Nephron (organoid): ENCODE data around the gene GSTT4.
"Not testable (repeated sequence)": the region's sequence is repeated elsewhere in the genome, so short reads cannot be mapped to it uniquely, and the experiment has no call there.

Experiments used
- H3K27ac Mint-ChIP-seq, 3 experiments: 2 replicates each; pipeline ENCODE4 v1.8.0; 2020; ENCODE audit warnings: mixed read lengths in 3 of 3, mild to moderate bottlenecking in 2 of 3, moderate library complexity in 1 of 3
- H3K27me3 Mint-ChIP-seq: 2 replicates; pipeline ENCODE4 v1.8.0; 2021; ENCODE audit warnings: low read depth, mild to moderate bottlenecking, moderate library complexity, mixed read lengths
- H3K36me3 Mint-ChIP-seq: 2 replicates; pipeline ENCODE4 v1.8.0; 2020; ENCODE audit warnings: low read depth, mixed read lengths
- H3K4me1 Mint-ChIP-seq: 2 replicates; pipeline ENCODE4 v1.8.0; 2020; ENCODE audit warnings: mixed read lengths
- H3K4me3 Mint-ChIP-seq, 3 experiments: 2 replicates each; pipeline ENCODE4 v1.8.0; 2020; ENCODE audit warnings: mild to moderate bottlenecking in 3 of 3, mixed read lengths in 3 of 3, moderate library complexity in 2 of 3
- H3K9me3 Mint-ChIP-seq: 2 replicates; pipeline ENCODE4 v1.8.0; 2020; ENCODE audit warnings: mixed read lengths
- TF ChIP-seq, protein P1 (sequence below), 3 experiments: fragments of 200-600 bp; sonication (generic); IDR thresholded peaks; one replicate each; pipeline ENCODE4 v1.5.0; 2021; ENCODE audit warnings: antibody characterized with exemption in 3 of 3; ENCODE audit not compliant: unreplicated experiment in 3 of 3

The GSTT4 gene

DNA sequence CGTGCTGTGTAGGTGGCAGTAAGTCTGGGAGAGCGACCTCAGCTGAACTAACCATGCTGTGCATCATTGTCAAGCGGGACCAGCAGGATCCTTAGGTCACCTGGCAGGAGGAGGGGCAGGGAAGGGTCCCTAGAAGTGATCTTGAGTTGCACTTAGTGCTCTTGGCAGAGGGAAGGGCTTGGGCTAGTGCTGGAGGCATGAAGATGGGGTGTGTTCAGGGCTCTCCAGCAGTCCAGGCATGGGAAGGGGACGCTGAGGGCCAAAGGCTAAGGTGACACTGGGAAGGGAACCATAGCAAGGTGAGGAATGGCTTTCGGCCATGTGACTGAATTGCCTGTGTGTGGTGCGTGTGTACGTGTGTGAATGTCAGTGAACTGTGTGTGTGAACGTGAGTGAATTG lies 19.2 kb downstream of the GSTT4 start:
- H3K36me3 Mint-ChIP-seq, H3K27me3 Mint-ChIP-seq, H3K9me3 Mint-ChIP-seq, H3K4me1 Mint-ChIP-seq, H3K4me3 Mint-ChIP-seq, H3K27ac Mint-ChIP-seq: not testable (repeated sequence)

DNA sequence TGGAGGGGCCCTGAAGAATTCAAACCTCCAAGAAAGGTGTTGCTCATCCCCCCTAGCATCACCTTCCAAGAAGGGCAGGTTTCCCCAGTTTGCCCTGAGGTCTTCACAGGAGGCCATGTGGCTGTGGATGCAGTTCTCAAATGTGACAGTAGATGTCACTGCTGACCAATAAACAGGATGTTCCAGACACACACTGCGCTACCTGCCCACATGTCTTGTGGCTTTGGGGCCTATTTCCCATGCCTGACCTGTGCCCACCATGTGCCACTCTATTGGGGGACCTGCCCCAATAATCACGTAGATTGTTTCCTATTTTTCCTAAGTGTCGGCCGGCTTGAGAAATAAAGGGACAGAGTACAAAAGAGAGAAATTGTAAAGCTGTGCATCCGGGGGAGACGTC lies 20.8 kb downstream of the GSTT4 start:
- H3K36me3 Mint-ChIP-seq: no peaks in the 10 kb centered on the region
- H3K27ac Mint-ChIP-seq: no peak overlapping the region
- H3K4me1 Mint-ChIP-seq: no peaks in the 10 kb centered on the region
- H3K4me3 Mint-ChIP-seq: no peak overlapping the region
- no peaks in the 10 kb centered on the region for H3K9me3 Mint-ChIP-seq
- H3K27me3 Mint-ChIP-seq: no peaks in the 10 kb centered on the region
- TF ChIP-seq, protein P1, sequence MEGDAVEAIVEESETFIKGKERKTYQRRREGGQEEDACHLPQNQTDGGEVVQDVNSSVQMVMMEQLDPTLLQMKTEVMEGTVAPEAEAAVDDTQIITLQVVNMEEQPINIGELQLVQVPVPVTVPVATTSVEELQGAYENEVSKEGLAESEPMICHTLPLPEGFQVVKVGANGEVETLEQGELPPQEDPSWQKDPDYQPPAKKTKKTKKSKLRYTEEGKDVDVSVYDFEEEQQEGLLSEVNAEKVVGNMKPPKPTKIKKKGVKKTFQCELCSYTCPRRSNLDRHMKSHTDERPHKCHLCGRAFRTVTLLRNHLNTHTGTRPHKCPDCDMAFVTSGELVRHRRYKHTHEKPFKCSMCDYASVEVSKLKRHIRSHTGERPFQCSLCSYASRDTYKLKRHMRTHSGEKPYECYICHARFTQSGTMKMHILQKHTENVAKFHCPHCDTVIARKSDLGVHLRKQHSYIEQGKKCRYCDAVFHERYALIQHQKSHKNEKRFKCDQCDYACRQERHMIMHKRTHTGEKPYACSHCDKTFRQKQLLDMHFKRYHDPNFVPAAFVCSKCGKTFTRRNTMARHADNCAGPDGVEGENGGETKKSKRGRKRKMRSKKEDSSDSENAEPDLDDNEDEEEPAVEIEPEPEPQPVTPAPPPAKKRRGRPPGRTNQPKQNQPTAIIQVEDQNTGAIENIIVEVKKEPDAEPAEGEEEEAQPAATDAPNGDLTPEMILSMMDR (IDR thresholded peaks at IDR 0.05; ENCODE audit: unreplicated experiment in 3 of 3): no peak

DNA sequence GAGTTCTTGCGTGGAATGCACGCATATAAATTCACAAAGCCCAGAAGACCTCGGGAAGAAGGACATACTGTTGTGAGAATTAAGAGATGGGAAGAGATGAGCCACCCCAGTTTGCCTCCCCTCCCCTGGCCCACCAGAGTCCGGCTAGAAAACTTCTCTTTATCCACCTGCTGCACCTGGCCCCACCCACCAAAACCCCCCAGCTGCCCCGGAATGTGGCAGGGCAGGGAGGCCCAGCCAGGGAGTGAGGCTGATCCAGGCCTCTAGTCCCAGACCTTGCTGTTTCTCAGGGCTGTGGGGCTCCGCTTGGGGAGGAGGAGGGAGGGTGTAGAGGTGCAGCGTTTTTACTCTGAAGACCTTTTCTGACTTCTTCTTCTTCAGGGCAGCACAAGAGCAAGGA lies 24.7 kb downstream of the GSTT4 start:
- H3K27me3 Mint-ChIP-seq, H3K36me3 Mint-ChIP-seq, H3K27ac Mint-ChIP-seq, H3K9me3 Mint-ChIP-seq, H3K4me3 Mint-ChIP-seq, H3K4me1 Mint-ChIP-seq: not testable (repeated sequence)

DNA sequence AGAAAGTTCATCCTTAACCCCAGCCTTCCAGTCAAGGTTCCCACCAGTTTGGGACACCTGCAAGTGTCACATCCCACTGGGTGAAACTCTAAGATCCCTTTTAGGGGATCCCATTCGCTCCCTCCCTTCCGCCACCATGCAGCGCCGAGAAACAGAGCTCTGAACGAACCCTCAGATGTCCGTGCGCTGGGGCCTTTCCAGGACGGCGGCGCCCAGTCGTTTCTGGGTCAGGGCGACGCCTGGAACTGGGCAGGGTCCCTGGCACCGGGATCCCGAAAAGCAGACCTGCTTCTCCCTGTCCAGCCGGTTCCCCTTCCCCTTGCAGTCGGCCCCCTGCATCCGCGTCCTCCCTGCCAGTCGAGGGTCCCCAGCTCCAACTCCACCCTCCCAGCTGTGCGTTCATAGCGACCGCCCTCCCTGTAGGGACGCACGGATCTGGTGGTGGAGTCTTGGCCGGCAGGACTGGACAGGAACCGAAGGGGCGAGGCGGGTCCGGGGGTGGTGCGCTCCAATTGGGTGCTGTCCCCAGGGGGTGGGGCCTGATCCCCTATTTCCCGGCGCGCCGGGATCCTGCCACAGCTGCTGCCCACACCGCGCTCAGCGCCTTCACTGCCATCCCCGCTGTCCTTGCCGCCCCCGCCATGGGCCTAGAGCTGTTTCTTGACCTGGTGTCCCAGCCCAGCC lies 25.6 kb downstream of the GSTT4 start, which contains the start of gene GSTT2:
TSS of gene GSTT2 (plus strand) at position 578 of the 684 bp plus-strand sequence.
- not testable (repeated sequence) for H3K4me1 Mint-ChIP-seq, H3K27ac Mint-ChIP-seq, H3K9me3 Mint-ChIP-seq, H3K36me3 Mint-ChIP-seq, H3K27me3 Mint-ChIP-seq, H3K4me3 Mint-ChIP-seq

DNA sequence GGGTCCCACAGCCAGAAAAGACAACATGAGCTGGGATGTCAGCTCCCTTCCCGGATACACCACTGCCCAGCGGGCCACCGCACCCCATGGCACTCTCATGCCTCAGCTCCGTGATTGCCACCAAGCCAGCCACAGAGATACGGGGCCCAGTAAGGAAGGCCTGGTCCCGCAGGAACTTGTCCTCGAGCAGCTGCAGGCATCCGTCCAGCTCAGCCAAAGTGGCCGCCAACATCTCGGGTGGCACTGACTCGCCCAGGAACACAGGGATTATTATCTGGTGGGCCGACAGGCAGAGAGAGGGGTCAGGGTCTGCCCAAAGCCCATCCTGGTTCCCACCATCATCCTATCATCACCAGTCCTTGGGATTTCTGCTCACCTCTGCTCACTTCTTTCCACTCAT lies 27.9 kb downstream of the GSTT4 start:
- H3K4me1 Mint-ChIP-seq, H3K4me3 Mint-ChIP-seq, H3K27ac Mint-ChIP-seq, H3K36me3 Mint-ChIP-seq, H3K27me3 Mint-ChIP-seq, H3K9me3 Mint-ChIP-seq: not testable (repeated sequence)

DNA sequence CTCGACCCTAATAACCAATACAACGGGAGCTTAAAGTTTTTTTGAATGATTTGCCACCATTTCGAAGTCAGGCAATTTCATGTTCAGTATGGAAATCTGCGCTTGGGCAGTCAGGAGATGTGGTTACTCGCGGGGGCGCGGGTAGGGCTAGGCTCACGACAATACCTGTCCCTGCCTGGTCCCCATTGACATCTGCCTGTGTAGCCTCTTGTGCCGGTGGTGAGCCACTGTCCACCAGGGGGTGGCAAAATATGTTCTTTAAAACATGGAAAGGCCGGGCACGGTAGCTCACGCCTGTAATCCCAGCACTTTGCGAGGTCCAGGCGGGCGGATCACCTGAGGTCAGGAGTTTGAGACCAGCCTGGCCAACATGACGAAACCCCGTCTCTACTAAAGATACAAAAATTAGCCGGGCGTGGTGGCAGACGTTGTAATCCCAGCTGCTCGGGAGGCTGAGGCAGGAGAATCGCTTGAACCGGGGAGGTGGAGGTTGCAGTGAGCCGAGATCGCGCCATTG lies 30.4 kb downstream of the GSTT4 start:
- H3K27me3 Mint-ChIP-seq, H3K4me3 Mint-ChIP-seq, H3K9me3 Mint-ChIP-seq, H3K4me1 Mint-ChIP-seq, H3K27ac Mint-ChIP-seq: not testable (repeated sequence)
- peaks cover 15% of the 10 kb centered on the region for H3K36me3 Mint-ChIP-seq

DNA sequence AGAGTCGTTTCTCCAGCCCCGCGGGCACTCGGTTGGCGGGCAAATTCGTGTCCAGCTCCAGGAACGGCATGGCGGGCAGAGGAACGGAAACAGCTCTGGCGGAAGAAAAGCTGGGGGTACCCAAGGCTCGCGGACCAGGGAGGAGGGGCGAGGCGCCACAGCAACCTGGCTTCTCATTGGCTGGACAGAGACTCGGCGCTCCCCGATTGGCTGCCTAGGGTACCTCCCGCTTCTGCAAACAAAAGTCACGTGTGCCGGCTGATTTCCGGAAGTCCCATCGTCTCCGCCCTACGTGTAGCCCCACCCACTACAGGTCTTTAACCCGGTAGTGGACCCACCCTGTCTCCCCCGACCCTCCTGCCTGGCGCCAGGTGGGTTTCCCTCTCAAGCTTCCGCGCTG lies 30.9 kb downstream of the GSTT4 start, which contains the start of gene DDT:
TSS of gene DDT (minus strand) at position 97 of the 400 bp plus-strand sequence. CDS start at position 70, 27 bp downstream.
- H3K27ac Mint-ChIP-seq, H3K27me3 Mint-ChIP-seq, H3K9me3 Mint-ChIP-seq, H3K4me3 Mint-ChIP-seq, H3K4me1 Mint-ChIP-seq: not testable (repeated sequence)
- peaks cover 20% of the 10 kb centered on the region for H3K36me3 Mint-ChIP-seq

DNA sequence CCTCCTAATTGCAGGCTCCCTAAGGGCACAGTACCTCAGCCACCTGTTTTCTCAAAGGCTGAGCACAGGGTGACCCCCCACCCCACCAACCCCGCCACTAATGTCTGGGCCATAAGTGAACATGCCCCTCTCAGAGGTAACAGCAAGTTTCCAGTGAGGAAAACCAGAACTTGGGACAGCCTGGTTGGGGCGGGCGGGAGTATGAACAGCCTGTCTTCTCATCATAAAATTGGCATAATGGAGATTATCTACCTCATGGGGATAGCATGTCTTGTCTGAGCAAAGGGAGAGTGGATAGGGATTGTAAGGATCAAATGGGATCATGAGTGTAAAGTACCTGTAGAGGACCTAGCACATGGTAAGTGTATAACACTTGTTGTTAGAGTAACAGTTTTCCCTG lies 33.3 kb downstream of the GSTT4 start:
- Mint-ChIP-seq H3K36me3 (peaks cover 25% of the 10 kb centered on the region), H3K4me3 (peak overlapping the region; percentile 71 to 84 (median 82))
- not testable (repeated sequence) for H3K27ac Mint-ChIP-seq, H3K27me3 Mint-ChIP-seq, H3K4me1 Mint-ChIP-seq, H3K9me3 Mint-ChIP-seq

DNA sequence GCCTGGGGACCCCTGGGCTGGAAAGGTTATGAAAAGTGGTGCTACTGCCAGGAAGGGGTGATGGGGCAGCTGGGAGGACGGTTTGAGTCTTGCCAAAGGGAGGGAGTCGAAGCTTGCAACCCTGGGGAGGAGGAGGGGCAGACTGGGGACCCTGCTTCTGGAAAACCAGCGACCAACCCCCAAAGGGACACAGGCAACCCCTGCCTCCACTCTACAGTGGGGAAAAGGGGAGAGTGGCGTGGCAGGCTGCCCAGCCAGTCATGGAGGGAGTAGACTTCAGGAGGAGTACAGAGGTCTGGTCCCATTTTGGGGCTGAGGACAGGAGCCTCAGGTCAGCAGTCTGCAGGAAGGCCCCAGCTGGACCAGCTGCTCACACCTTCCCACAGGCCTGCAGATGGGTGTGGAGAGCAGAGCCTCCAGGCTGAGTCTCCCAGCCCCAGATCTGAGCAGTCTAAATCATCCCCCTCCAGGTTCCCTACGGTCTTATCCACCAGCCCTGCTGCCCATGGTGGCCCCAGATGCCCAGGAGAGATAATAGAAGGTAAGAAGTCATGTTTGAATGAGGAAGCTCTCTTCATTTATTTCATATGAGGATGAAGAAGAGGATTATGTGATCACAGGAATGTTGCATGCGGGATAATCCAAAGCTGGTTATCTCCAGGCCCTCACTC lies 34.3 kb downstream of the GSTT4 start:
- no peaks in the 10 kb centered on the region for H3K27me3 Mint-ChIP-seq
- no peaks in the 10 kb centered on the region for H3K9me3 Mint-ChIP-seq
- no peak overlapping the region for H3K27ac Mint-ChIP-seq
- no peaks in the 10 kb centered on the region for H3K4me1 Mint-ChIP-seq
- peak overlapping the region; percentile 51 to 75 (median 68) for H3K4me3 Mint-ChIP-seq
- TF ChIP-seq, protein P1 (IDR thresholded peaks at IDR 0.05; ENCODE audit: unreplicated experiment in 3 of 3): no peak
- peaks cover 25% of the 10 kb centered on the region for H3K36me3 Mint-ChIP-seq
